WERI-Rb-1 (cell line): Measurements from ENCODE around the gene DMD.

Experiments used
- DNase-seq: peaks from one replicate; pipeline ENCODE4 v3.0.0-alpha.2; 2020
- H3K27ac ChIP-seq: fragments of 250-450 bp; sonication (Bioruptor Pico); 2 replicates; pipeline ENCODE4 v1.5.1; 2020; ENCODE audit warnings: mild to moderate bottlenecking, moderate library complexity
- H3K27me3 ChIP-seq: fragments of 250-450 bp; sonication (Bioruptor Pico); 2 replicates; pipeline ENCODE4 v1.5.1; 2021; ENCODE audit warnings: mild to moderate bottlenecking, low read depth, moderate library complexity; ENCODE audit not compliant: insufficient read depth, severe bottlenecking
- H3K36me3 ChIP-seq: fragments of 250-450 bp; sonication (Bioruptor Pico); 2 replicates; pipeline ENCODE4 v1.5.1; 2020; ENCODE audit warnings: mild to moderate bottlenecking, moderate library complexity
- H3K4me3 ChIP-seq: 2 replicates; pipeline ENCODE4 v1.5.1; 2011; ENCODE audit warnings: low read depth, mild to moderate bottlenecking, control low read depth, low read length
- H3K9me3 ChIP-seq: fragments of 250-450 bp; sonication (Bioruptor Pico); 2 replicates; pipeline ENCODE4 v1.5.1; 2021; ENCODE audit warnings: mild to moderate bottlenecking, moderate library complexity; ENCODE audit not compliant: severe bottlenecking
- CTCF ChIP-seq: IDR thresholded peaks from 2 replicates; pipeline ENCODE4 v1.5.1; 2011; ENCODE audit warnings: low read depth, mild to moderate bottlenecking, control low read depth, inconsistent platforms, low read length

DMD gene

GRCh38 chrX:32591589-32591988, 619.8 kb downstream of the DMD start:
- no peak for DNase-seq
- H3K4me3 ChIP-seq, result no peak overlapping the region

GRCh38 chrX:32582729-32583128, 628.6 kb downstream of the DMD start:
- Histone ChIP-seq H3K9me3 (no peaks in the 10 kb centered on the region), H3K4me3 (no peak overlapping the region), H3K36me3 (no peaks in the 10 kb centered on the region), H3K27me3 (peaks cover 2% of the 10 kb centered on the region), H3K27ac (no peak overlapping the region)
- TF ChIP-seq CTCF, result no peak
- DNase-seq, result no peak

More at GRCh38 chrX:32591589-32591988, 619.8 kb downstream of the DMD start:
- Histone ChIP-seq H3K36me3 (no peaks in the 10 kb centered on the region), H3K27me3 (no peaks in the 10 kb centered on the region), H3K9me3 (peaks cover 4% of the 10 kb centered on the region), H3K27ac (no peak overlapping the region)
- TF ChIP-seq CTCF, result no peak

GRCh38 chrX:32576885-32577284, 634.5 kb downstream of the DMD start:
- DNase-seq, result no peak
- H3K36me3 ChIP-seq, result no peaks in the 10 kb centered on the region
- H3K27me3 ChIP-seq, result peaks cover 2% of the 10 kb centered on the region
- H3K27ac ChIP-seq, result no peak overlapping the region
- H3K9me3 ChIP-seq, result no peaks in the 10 kb centered on the region
- H3K4me3 ChIP-seq, result no peak overlapping the region
- no peak for TF ChIP-seq CTCF

- Histone ChIP-seq H3K36me3 (no peaks in the 10 kb centered on the region), H3K9me3 (no peaks in the 10 kb centered on the region), H3K4me3 (no peak overlapping the region), H3K27ac (no peak overlapping the region), H3K27me3 (no peaks in the 10 kb centered on the region)
- no peak for TF ChIP-seq CTCF
- no peak for DNase-seq
Observed at GRCh38 chrX:32572644-32573043, 638.7 kb downstream of the DMD start.

- TF ChIP-seq CTCF, result no peak
- no peaks in the 10 kb centered on the region for H3K9me3 ChIP-seq
- no peak overlapping the region for H3K4me3 ChIP-seq
- no peaks in the 10 kb centered on the region for H3K27me3 ChIP-seq
- DNase-seq, result no peak
- H3K36me3 ChIP-seq, result no peaks in the 10 kb centered on the region
- no peak overlapping the region for H3K27ac ChIP-seq
Observed at GRCh38 chrX:32571579-32571978, 639.8 kb downstream of the DMD start.

- no peaks in the 10 kb centered on the region for H3K36me3 ChIP-seq
- H3K4me3 ChIP-seq, result no peak overlapping the region
- peaks cover 3% of the 10 kb centered on the region for H3K27me3 ChIP-seq
- H3K27ac ChIP-seq, result no peak overlapping the region
- TF ChIP-seq CTCF, result no peak
- no peaks in the 10 kb centered on the region for H3K9me3 ChIP-seq
- no peak for DNase-seq
Observed at GRCh38 chrX:32562261-32562660, 649.1 kb downstream of the DMD start.
